ENCODE measurements around the gene SLC12A6. TPM values are rescaled to one million over a fixed set of nuclear protein-coding genes. Genes with fewer than 3 reads are reported as not detected.

SLC12A6 gene
- total and polyA plus RNA-seq, 7 donors = 1.4 to 22.7 (median 14.3) TPM

DNA sequence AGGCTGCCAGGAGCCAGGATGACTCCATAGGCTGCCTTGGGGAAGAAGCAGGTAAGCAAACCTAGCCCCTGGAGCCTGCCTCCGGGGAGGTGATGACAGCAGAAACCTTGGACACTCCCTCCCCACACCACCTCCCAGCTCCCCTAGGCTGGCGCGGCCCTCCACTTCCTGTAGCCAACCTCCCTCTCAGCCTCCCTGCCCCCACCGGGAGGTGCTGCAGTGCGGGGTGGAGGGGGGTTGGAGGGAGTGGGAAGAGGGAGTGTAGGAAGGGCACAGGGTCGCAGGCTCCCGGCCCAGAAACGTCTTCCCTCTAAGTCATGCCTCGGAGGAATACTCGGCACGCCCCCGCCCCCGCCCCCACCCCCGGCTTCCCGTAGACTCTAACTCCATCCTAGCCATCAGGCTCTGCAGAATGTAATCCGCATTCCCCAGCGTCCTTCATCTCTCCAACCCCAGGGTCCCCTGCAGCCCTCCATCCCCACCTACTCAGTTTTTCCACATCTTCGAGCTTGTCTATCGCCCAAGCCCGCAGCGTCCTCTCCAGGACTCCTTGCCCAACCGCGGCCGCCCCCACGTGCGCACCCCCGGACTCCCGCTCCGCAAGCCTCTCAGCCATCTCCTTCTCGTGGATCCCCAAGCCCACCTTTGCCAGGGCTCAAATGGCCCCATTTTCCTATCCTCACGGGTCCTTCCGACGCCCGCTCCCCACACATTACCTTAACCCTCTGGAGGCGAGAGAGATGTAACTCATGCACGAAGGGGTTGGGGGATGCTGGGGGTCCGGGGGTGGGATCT is 28.9 kb upstream of the SLC12A6 start:
- H3K27ac ChIP-seq = peak overlapping the region; percentile 96 to 97 (median 97)
- WGBS, 2 donors = 1% methylated on average over 37 of the region's 37 CpGs

GRCh38 chr15:34365836-34366235 is 28.3 kb upstream of the SLC12A6 start:
- H3K9me3 ChIP-seq = no peaks in the 10 kb centered on the region
- H3K27ac ChIP-seq = peak overlapping the region; percentile 96 to 97 (median 97)
- no peak for TF ChIP-seq POLR2AphosphoS5 (IDR thresholded peaks at IDR 0.05)
- TF ChIP-seq EP300 (IDR thresholded peaks at IDR 0.05) = no peak
- TF ChIP-seq POLR2A (IDR thresholded peaks at IDR 0.05) = no peak
- TF ChIP-seq, protein P1, sequence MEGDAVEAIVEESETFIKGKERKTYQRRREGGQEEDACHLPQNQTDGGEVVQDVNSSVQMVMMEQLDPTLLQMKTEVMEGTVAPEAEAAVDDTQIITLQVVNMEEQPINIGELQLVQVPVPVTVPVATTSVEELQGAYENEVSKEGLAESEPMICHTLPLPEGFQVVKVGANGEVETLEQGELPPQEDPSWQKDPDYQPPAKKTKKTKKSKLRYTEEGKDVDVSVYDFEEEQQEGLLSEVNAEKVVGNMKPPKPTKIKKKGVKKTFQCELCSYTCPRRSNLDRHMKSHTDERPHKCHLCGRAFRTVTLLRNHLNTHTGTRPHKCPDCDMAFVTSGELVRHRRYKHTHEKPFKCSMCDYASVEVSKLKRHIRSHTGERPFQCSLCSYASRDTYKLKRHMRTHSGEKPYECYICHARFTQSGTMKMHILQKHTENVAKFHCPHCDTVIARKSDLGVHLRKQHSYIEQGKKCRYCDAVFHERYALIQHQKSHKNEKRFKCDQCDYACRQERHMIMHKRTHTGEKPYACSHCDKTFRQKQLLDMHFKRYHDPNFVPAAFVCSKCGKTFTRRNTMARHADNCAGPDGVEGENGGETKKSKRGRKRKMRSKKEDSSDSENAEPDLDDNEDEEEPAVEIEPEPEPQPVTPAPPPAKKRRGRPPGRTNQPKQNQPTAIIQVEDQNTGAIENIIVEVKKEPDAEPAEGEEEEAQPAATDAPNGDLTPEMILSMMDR (IDR thresholded peaks at IDR 0.05) = no peak
- H3K27me3 ChIP-seq = no peaks in the 10 kb centered on the region
- H3K4me1 ChIP-seq = peaks cover 0 to 23% (median 19%) of the 10 kb centered on the region in 4 donors
- intact Hi-C loops (cut with DNase I) = loop anchor here (10.0 kb wide), 2 partner anchors 141 to 1179 kb away; partner anchors contain the start of genes DPH6 and EMC4
- no peak for DNase-seq
- peaks cover 0 to 27% (median 1%) of the 10 kb centered on the region in 4 donors for H3K36me3 ChIP-seq
- peak overlapping the region; percentile 86 to 90 (median 87) for H3K4me3 ChIP-seq
- WGBS, 2 donors = 13 to 31% methylated on average over 5 of the region's 5 CpGs

More for the DNA sequence above, 28.9 kb upstream of the SLC12A6 start:
- Histone ChIP-seq H3K36me3 (peaks cover 0 to 20% (median 1%) of the 10 kb centered on the region in 4 donors), H3K9me3 (no peaks in the 10 kb centered on the region), H3K27me3 (no peaks in the 10 kb centered on the region), H3K4me3 (peak overlapping the region; percentile 86 to 90 (median 87)), H3K4me1 (peaks cover 0 to 23% (median 19%) of the 10 kb centered on the region in 4 donors)
- TF ChIP-seq POLR2AphosphoS5 (IDR thresholded peaks at IDR 0.05) = peak in 1 of 4 donors; percentile 4
- TF ChIP-seq, protein P1 (IDR thresholded peaks at IDR 0.05) = no peak
- DNase-seq = peak; percentile 81
- intact Hi-C loops (cut with DNase I) = loop anchor here (1.0 to 10.0 kb wide), 3 partner anchors 23 to 1178 kb away; partner anchors contain the start of genes DPH6, EMC4, NOP10 and NUTM1

DNA sequence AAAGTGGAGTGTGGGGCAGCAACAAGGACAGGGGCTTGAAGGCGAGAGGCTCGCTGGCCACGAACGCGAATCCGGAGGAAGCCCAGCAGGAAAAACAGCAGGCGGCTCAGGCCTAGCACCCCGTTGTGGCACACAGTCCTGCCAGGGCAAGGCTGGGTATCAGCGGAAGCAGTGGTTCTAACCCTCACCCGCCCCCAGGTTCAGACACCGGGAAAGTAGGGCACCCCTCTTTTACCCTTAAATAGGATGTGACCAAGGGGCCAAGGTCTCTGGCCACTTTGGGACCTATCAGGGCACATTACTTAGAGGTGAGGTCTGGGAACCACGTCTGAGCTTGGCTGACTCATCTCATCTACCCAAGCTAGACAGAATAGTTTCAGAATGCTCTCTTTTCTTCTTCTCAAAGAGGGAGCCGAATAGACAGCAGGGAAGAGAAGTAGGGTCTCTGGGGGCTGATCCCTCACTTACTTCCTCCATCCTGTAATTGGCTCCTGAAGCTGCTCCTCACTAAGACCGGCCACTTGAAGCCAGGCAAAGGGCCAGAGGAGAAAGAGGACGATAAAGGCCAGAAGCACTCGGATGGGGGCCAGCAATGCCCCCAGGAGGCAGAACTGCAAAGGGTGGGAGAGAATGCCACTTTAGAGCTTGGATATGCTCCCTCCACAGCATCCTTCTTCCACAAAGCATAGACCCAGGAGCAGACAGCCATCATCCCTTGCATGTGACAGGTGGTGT is 27.7 kb upstream of the SLC12A6 start:
- H3K27ac ChIP-seq = peak overlapping the region in 2 of 4 donors; percentile 96 to 97
- H3K4me3 ChIP-seq = peak overlapping the region in 3 of 4 donors; percentile 86 to 88 (median 86)
- peaks cover 0 to 31% (median 1%) of the 10 kb centered on the region in 4 donors for H3K36me3 ChIP-seq
- peaks cover 0 to 23% (median 19%) of the 10 kb centered on the region in 4 donors for H3K4me1 ChIP-seq
- DNase-seq = no peak
- intact Hi-C loops (cut with DNase I) = loop anchor here (10.0 kb wide), 2 partner anchors 140 to 1180 kb away; partner anchors contain the start of genes DPH6 and EMC4
- no peaks in the 10 kb centered on the region for H3K27me3 ChIP-seq
- no peaks in the 10 kb centered on the region for H3K9me3 ChIP-seq
- no peak for TF ChIP-seq EP300 (IDR thresholded peaks at IDR 0.05)
- no peak for TF ChIP-seq POLR2AphosphoS5 (IDR thresholded peaks at IDR 0.05)
- TF ChIP-seq, protein P1 (IDR thresholded peaks at IDR 0.05) = no peak
- no peak for TF ChIP-seq POLR2A (IDR thresholded peaks at IDR 0.05)
- 81 to 83% methylated on average over 16 of the region's 16 CpGs for WGBS, 2 donors

- intact Hi-C loops (cut with DNase I) = loop anchor here (10.0 kb wide), 2 partner anchors 139 to 1181 kb away; partner anchors contain the start of genes DPH6 and EMC4
- H3K36me3 ChIP-seq = peaks cover 0 to 43% (median 1%) of the 10 kb centered on the region in 4 donors
- TF ChIP-seq POLR2AphosphoS5 (IDR thresholded peaks at IDR 0.05) = no peak
- no peaks in the 10 kb centered on the region for H3K9me3 ChIP-seq
- H3K4me1 ChIP-seq = peaks cover 0 to 23% (median 19%) of the 10 kb centered on the region in 4 donors
- WGBS, 2 donors = 92 to 98% methylated on average over 8 of the region's 8 CpGs
- no peak overlapping the region for H3K4me3 ChIP-seq
- no peak overlapping the region for H3K27ac ChIP-seq
- H3K27me3 ChIP-seq = no peaks in the 10 kb centered on the region
- no peak for DNase-seq
Observed at GRCh38 chr15:34364041-34364440, 26.5 kb upstream of the SLC12A6 start.

Measured in sigmoid colon (tissue), 7 donors.